HuH-7 (cell line): ENCODE data around the gene PDGFD.

Source experiments
- DNase-seq: peaks from one replicate; pipeline ENCODE4 v3.0.0; 2011; ENCODE audit warnings: low spot score

Gene PDGFD

GRCh38 chr11:104164028-104164520 is at the start of gene PDGFD:
Gene PDGFD (minus strand): TSS chr11:104164147.
- DNase-seq, result peak; percentile 58

- no peak for DNase-seq
These were observed 43.0 kb upstream of the PDGFD start for GRCh38 chr11:104206936-104207335.

- DNase-seq, result no peak
These were observed 41.9 kb upstream of the PDGFD start for GRCh38 chr11:104205838-104206237.

- DNase-seq, result no peak
These were observed 36.7 kb upstream of the PDGFD start for GRCh38 chr11:104200688-104201087.

- DNase-seq, result no peak
These were observed 35.1 kb upstream of the PDGFD start for GRCh38 chr11:104199053-104199452.

- DNase-seq, result no peak
These were observed 34.6 kb upstream of the PDGFD start for GRCh38 chr11:104198576-104198975.

GRCh38 chr11:104191124-104191523 is 27.2 kb upstream of the PDGFD start:
- no peak for DNase-seq

- DNase-seq, result no peak
These were observed 19.6 kb upstream of the PDGFD start for GRCh38 chr11:104183593-104183992.

- DNase-seq, result no peak
These were observed 11.8 kb upstream of the PDGFD start for GRCh38 chr11:104175769-104176168.

- no peak for DNase-seq
These were observed 5.1 kb upstream of the PDGFD start for GRCh38 chr11:104169091-104169490.

GRCh38 chr11:104165014-104165413 is 1.1 kb upstream of the PDGFD start:
- no peak for DNase-seq

GRCh38 chr11:104163100-104164027 is 583 bp downstream of the PDGFD start:
- DNase-seq, result no peak

- no peak for DNase-seq
These were observed 2.0 kb downstream of the PDGFD start for GRCh38 chr11:104161751-104162450.

GRCh38 chr11:104159356-104159755 is 4.6 kb downstream of the PDGFD start:
- DNase-seq, result no peak

- no peak for DNase-seq
These were observed 8.6 kb downstream of the PDGFD start for GRCh38 chr11:104155375-104155774.

GRCh38 chr11:104154296-104154695 is 9.7 kb downstream of the PDGFD start:
- DNase-seq, result no peak

GRCh38 chr11:104152941-104153505 is 10.9 kb downstream of the PDGFD start:
- DNase-seq, result no peak

- DNase-seq, result no peak
These were observed 12.3 kb downstream of the PDGFD start for GRCh38 chr11:104151404-104152204.

- DNase-seq, result no peak
These were observed 15.2 kb downstream of the PDGFD start for GRCh38 chr11:104148706-104149105.

- no peak for DNase-seq
These were observed 15.9 kb downstream of the PDGFD start for GRCh38 chr11:104148074-104148473.

- no peak for DNase-seq
These were observed 17.0 kb downstream of the PDGFD start for GRCh38 chr11:104146943-104147342.

- no peak for DNase-seq
These were observed 17.5 kb downstream of the PDGFD start for GRCh38 chr11:104146421-104146820.
